HG02840 (cell line): ENCODE data around the gene SYNDIG1.

ENCODE experiments used
- ATAC-seq: cut with Tn5 transposase; IDR thresholded peaks from one replicate; pipeline ENCODE4 v1.9.1; 2021; ENCODE audit warnings: mild to moderate bottlenecking, moderate library complexity, moderate number of reproducible peaks; ENCODE audit not compliant: unreplicated experiment, low FRiP score

The SYNDIG1 gene

GRCh38 chr20:24581443-24582170 is 112.2 kb downstream of the SYNDIG1 start:
- no peak for ATAC-seq

DNA sequence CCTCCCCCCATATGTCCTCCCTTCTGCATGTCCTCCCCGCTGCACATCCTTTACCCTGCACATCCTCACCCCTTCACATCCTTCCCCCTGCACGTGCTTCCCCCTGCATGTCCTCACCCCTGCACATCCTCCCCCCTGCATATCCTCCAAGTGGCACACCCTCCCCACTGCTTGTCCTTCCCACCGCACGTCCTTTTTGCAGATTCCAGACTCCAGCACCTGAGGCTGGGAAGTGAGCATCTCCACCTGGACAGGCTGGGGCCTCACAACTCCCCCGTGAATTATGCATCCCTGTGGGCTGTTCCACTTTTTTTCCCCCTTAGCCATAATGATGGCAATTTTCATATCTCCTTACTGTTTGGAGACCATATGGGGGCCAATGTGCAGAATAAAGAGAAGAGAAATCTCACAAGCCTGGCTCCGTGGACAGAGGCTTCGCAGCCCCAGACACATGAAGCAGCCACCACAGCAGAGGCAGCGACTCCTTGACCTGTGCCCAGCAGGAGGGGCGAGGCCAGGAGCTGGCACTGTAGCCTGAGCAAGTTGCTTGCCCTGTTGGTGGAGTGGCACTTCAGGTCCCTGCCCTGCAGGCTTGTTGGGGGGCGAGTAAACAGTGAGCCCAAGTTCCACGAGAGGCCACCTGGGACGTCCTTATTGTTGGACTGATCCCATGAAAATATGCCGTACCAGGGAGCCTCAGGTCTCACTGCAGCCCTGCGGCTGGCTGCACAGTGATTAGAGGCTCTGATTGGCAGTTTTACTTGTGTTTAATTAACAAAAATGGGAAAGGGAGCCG is 113.1 kb downstream of the SYNDIG1 start:
- no peak for ATAC-seq

DNA sequence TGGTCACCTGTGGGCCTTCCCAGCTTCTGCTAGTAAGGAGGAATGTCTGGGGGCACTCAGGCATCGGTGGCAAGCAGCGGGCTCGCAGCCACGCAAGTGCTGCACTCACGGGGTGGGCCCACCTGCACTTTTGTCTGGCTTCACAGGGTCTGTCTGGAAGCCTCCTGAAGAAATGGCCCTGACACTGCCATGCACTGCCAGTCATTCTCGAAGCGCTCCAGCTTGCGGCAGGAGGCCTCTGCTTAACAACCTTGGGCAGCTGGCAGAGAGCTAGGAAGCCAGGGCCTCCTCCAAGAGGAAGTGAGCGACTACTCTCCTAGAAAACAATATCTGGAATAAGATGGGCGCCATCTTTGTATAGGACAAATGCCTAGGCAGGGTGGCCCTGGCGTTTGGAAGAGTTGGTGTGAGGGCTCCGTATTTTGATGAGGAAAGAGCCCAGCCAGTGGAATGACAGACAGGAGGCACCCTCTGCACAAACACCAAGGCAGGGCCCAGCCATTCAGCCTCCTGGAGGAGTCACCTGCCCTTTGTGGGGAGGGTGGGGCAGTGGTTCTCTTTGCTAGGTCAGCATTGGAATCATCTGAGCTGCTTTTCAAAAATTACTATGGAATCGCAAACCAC is 113.9 kb downstream of the SYNDIG1 start:
- no peak for ATAC-seq

DNA sequence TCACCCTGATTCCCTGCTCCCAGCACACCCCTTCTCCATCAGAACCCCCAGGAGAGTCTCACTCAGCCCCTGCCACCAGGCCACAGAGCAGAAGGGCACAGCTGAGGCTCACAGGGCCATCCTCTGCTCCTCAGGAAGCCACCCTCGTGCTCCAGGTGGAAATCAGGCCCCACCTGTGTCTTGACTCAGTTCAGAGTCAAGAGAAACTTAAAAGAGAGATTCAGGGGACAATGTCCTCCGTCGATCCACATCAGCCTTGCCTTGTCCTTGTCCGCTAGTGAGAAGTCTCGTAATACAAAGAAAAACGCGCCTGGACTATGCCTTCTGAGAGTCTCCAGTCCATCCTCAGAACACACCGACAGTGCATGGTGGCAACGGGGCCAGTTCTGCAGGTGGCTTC is 114.6 kb downstream of the SYNDIG1 start:
- no peak for ATAC-seq

GRCh38 chr20:24584538-24585356 is 115.3 kb downstream of the SYNDIG1 start:
- no peak for ATAC-seq

- no peak for ATAC-seq
Observed at GRCh38 chr20:24585796-24586522, 116.5 kb downstream of the SYNDIG1 start.

DNA sequence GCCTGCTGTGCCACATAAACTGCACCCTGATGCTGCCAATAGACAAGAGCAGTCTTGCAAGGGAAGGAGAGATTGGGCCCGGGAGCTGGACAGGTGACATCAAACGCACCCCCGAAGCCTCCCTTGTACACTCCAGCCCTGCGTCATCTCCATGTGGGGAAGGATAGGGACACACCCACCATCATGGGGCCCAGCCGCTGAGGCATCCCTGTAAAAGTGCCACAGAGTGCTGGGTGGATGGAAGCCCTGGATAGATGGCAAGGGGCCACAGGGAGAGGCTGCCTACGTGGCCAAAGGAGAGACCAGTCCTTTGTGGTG is 117.1 kb downstream of the SYNDIG1 start:
- ATAC-seq, result no peak

DNA sequence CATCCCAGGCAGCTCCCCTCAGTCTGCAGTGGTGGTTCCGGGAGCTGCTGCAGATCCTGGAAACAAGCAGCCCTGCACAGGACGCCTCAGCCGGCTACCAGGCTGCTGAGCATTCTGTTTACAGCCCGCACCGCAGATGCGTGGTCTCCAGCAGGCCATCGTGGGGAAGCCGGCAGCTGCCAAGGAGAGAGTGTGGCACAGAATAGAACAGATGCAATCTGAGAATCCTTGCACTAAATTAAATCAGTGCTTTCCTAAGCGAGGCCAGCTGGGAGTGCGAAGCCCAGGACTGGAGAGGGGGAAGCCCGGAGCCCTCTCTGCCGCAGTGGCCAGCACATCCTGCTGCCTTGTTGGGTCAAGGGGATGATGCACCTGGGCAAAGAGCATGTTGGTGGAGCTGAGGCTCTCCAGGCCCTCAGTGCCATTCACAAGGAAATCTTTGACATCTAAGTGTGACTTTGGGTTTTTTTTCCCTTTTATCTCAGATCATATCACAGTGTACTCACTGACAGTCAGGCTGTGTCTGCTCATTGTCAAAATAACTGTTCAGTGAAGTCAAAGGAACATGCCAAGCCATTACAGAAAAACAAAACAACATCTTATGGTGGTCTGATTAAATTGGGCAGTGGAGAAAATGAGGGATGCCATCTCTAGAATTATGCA is 118.1 kb downstream of the SYNDIG1 start:
- no peak for ATAC-seq

DNA sequence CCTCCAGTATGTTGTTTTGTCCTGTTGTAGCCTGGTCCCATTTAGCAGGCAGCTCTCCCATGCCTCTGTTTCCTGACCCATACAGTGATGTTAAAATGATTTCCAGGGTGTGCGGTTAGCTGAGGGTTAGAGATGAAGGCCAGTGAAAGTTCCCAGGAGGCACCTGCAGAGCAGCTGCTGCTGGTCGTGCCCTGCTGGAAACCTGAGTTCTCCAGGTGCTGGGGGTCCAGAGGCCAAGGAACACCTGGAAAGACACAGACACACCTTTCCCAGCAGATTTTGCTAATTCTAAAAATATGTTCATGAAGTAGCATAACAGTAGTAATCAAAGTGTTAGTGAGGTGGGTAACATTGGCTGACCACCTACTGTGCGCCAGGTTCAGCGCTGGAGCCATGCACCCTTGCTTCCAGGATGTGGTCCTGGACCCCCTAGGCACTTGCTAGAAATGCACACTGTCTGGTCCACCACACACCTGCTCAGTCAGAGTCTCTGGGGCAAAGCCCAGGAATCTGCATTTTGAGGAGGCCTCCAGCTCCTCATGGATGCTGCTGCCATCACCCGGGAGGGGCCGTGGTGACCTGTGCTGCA is 118.7 kb downstream of the SYNDIG1 start:
- no peak for ATAC-seq

- ATAC-seq, result no peak
Observed at GRCh38 chr20:24588725-24589340, 119.4 kb downstream of the SYNDIG1 start.

DNA sequence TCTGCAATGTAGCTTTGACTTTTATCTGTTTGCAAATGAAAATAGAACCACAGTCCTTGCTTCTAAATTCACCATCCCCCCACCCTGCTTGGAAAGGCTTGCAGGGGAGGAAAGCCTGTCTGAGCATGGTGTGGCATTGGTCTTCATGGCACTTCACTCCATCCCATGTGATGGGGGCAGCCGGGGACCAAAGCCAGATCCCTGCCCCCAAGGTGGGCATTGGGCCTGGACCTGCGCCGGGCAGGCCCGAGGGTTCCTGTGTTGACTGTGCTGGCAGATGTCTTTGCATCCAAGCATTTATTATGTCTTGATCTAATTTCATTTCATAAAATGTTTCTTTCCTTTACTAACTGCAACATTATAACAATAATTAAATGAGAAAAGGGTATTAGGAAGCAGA is 120.0 kb downstream of the SYNDIG1 start:
- ATAC-seq, result no peak

GRCh38 chr20:24589815-24590177 is 120.4 kb downstream of the SYNDIG1 start:
- no peak for ATAC-seq

DNA sequence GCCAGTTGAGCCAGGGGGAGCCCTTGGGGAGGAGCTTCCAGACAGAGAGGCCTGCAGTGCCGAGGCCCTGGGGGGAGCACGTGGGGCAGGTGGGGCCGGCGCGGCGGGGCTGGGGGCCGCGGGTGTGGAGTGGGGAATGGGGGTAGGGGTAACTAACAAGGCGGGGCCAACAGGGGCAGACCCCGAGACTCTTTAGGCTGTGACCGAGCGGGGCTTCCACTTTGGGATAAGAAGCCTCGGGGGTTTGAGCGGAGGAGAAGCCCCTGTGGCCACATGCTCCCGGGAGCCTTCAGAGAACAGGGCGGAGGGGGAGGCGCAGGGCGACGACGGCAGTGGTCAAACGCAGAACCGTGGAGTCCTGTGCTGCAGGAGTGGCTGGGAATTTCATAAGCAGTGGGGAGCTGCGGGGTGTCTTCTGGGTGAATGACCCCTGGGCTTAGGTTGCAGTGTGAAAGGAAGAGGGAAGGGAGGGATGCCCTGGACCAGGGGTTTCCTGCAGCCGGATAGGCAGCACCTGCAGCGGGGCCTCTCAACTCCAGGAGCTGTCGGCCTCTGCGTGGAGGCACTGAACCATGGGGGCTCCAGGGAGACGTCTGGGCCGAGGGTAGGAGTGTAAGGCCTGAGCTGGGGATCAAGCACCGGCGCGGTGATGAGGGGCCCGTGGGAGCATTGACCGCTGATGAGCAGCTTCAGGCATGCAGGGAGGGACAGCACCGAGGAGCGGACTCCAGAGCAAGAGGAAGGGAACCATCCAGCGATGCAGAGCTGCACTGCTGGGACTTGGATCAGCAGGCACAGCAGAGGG is 121.0 kb downstream of the SYNDIG1 start:
- ATAC-seq, result no peak

GRCh38 chr20:24597051-24597450 is 127.6 kb downstream of the SYNDIG1 start:
- ATAC-seq, result no peak

DNA sequence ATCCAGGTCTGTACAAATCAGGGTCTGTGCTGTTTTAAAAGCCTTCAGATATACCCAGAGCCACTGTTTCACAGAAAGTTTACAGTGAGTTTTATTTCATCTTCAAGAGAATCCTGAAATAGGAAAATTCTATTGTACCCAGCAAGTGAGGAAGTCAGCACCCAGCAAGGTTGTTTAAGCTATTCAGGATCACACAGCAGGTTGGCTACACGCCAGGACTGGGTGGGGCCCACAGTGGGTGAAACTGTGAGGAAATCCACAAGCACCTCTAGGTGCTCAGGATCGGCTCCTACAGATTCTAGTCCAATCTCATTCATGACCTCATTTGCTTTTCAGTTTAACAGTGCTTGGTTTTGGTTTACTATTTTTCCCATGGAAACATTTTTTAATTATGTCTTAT is 128.9 kb downstream of the SYNDIG1 start:
- no peak for ATAC-seq

- ATAC-seq, result no peak
Observed at GRCh38 chr20:24598996-24599395, 129.6 kb downstream of the SYNDIG1 start.

DNA sequence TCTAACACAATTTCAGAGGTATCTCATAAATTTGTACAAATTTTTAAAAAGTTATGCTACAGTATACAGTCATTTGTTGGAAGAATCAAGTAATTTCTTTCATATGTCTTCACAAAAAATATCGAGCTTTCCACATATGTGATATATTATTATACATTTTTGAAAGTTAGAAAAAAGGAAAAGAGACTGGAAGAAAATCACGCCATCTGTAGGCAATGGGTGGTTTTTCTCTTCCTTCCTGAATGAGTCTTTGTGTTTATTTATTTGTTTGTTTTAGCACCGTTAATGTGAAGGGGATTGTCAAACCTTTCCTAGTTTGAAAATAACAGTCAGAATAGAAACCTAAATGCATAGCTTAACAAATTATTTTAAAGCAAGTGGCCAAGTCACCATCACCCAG is 130.6 kb downstream of the SYNDIG1 start:
- ATAC-seq, result no peak

GRCh38 chr20:24603454-24603853 is 134.0 kb downstream of the SYNDIG1 start:
- no peak for ATAC-seq
